Measurements from ENCODE around the gene PSPH. TPM values are rescaled to one million over a fixed set of nuclear protein-coding genes. Genes with fewer than 3 reads are reported as not detected.

The PSPH gene
- total and polyA plus RNA-seq, 2 donors (not counting 3 experiments of a cell fraction or from before 2014, with no cell fraction given): 11.8 to 24.2 TPM

GRCh38 chr7:56097700-56098099 is 46.5 kb upstream of the PSPH start:
- Histone ChIP-seq H3K36me3 (ENCODE audit: control insufficient read depth in 2 of 2, extremely low read depth in 1 of 2, insufficient read depth in 2 of 2, low read length in 2 of 2) (peaks cover 6 to 12% of the 10 kb centered on the region in 2 experiments), H3K4me2 (ENCODE audit: insufficient read depth, low read length) (no peak overlapping the region), H3K9ac (replicated peaks; ENCODE audit: extremely low read depth, insufficient read depth, low read length) (no peak overlapping the region), H3K9me3 (replicated peaks; ENCODE audit: control insufficient read depth, insufficient read depth, low read length) (no peaks in the 10 kb centered on the region), H3K9me1 (replicated peaks; ENCODE audit: control insufficient read depth, extremely low read depth, insufficient read depth, low read length) (no peaks in the 10 kb centered on the region), H3K4me3 (replicated peaks in 1 of 3; ENCODE audit: insufficient read depth in 1 of 3, low read depth in 1 of 3, low read length in 3 of 3) (no peak overlapping the region), H3K27ac (ENCODE audit: insufficient read depth, low read depth, low read length) (no peak overlapping the region), H3K27me3 (ENCODE audit: control insufficient read depth in 2 of 2, insufficient read depth in 2 of 2, low read length in 2 of 2) (no peaks in the 10 kb centered on the region), H4K20me1 (replicated peaks; ENCODE audit: control insufficient read depth, extremely low read depth, insufficient read depth, low read length) (no peaks in the 10 kb centered on the region), H3K79me2 (ENCODE audit: control insufficient read depth, insufficient read depth, low read length) (no peaks in the 10 kb centered on the region), H2AFZ (ENCODE audit: low read depth, low read length) (no peak overlapping the region), H3K4me1 (ENCODE audit: control insufficient read depth, extremely low read depth, insufficient read depth, low read length) (peaks cover 1% of the 10 kb centered on the region)
- CTCF ChIA-PET: interaction anchor here (0.8 kb wide), 1 partner anchor 9 kb away, joined by 3 read pairs; the partner anchor contains the start of gene CHCHD2
- DNase-seq (ENCODE audit: low read depth, low spot score): peak; percentile 15
- BruUV-seq (replicated peaks): no TSS peak
- intact Hi-C loops (cut with micrococcal nuclease): no loop called here
- dilution Hi-C loops (cut with MboI; ENCODE audit: extremely low pct_ligation_motif_present, low sequenced_read_pairs): no loop called here
- FAIRE-seq: no peak
- TF ChIP-seq MAX (IDR thresholded peaks at IDR 0.05; ENCODE audit: insufficient read depth, insufficient read length): no peak
- TF ChIP-seq EZH2 (IDR thresholded peaks at IDR 0.05; ENCODE audit: borderline replicate concordance, low read depth, low read length, severe bottlenecking): no peak
- no peak for TF ChIP-seq CTCF (IDR thresholded peaks at IDR 0.05; ENCODE audit: extremely low read depth in 1 of 2, insufficient read depth in 1 of 2, low read depth in 1 of 2, low read length in 2 of 2)
- no peak for TF ChIP-seq MYC (IDR thresholded peaks at IDR 0.05; ENCODE audit: low read depth, low read length)
- TF ChIP-seq GATA2 (IDR thresholded peaks at IDR 0.05; ENCODE audit: insufficient read depth, insufficient read length, low read depth, low read length): no peak
- TF ChIP-seq FOS (IDR thresholded peaks at IDR 0.05; ENCODE audit: borderline replicate concordance, insufficient read depth, low read length): no peak
- no peak for TF ChIP-seq POLR2AphosphoS5 (IDR thresholded peaks at IDR 0.05; ENCODE audit: insufficient read depth, low read depth, low read length)
- no peak for TF ChIP-seq POLR2A (IDR thresholded peaks at IDR 0.05; ENCODE audit: low read depth, low read length)
- TF ChIP-seq JUN (IDR thresholded peaks at IDR 0.05; ENCODE audit: borderline replicate concordance, insufficient read depth, insufficient read length, low read depth): no peak
- POLR2A ChIA-PET: no interaction called here

All from endothelial cell of umbilical vein (primary cell).